ENCODE results near the gene CTNNA3. TPM values are rescaled to one million over a fixed set of nuclear protein-coding genes. Genes with fewer than 3 reads are reported as not detected.

CTNNA3 gene
- total and polyA plus RNA-seq, 7 donors = under 0.01 to 4.6 (median 2.4) TPM; not detected in 1

- TF ChIP-seq POLR2A (IDR thresholded peaks at IDR 0.05) = no peak
- TF ChIP-seq CTCF (IDR thresholded peaks at IDR 0.05) = no peak
- TF ChIP-seq POLR2AphosphoS5 (IDR thresholded peaks at IDR 0.05) = no peak
- no peak for TF ChIP-seq EP300 (IDR thresholded peaks at IDR 0.05)
- no peak for DNase-seq
- intact Hi-C loops (cut with DNase I) = no loop called here
- no peaks in the 10 kb centered on the region for H3K4me1 ChIP-seq
- no peak overlapping the region for H3K27ac ChIP-seq
- no peaks in the 10 kb centered on the region for H3K27me3 ChIP-seq
- no peak overlapping the region for H3K4me3 ChIP-seq
- H3K36me3 ChIP-seq = no peaks in the 10 kb centered on the region
- H3K9me3 ChIP-seq = no peaks in the 10 kb centered on the region
Observed at GRCh38 chr10:66483966-66484365, 1212.0 kb downstream of the CTNNA3 start.

DNA sequence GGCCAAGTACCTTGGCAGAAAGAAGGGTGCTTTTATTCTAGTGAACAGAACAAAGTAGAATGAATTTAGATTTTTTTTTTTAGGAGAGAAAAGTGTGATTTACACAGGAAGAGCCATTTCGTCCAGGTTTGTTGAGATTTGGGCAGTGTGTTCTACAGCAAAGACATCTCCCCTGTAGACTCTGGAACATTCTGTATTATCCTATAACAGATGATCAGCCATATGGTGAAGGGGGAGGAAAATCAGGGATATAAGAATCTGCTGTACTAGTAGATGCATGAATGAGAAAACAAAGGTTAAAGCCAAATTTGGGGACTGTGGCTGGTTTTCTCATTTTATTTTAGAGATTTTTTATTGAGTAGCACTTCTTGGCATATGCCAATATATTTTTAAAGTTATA is 1223.8 kb downstream of the CTNNA3 start:
- intact Hi-C loops (cut with DNase I) = no loop called here
- H3K27me3 ChIP-seq = no peaks in the 10 kb centered on the region
- H3K4me3 ChIP-seq = no peak overlapping the region
- H3K36me3 ChIP-seq = no peaks in the 10 kb centered on the region
- no peak overlapping the region for H3K27ac ChIP-seq
- no peaks in the 10 kb centered on the region for H3K4me1 ChIP-seq
- H3K9me3 ChIP-seq = no peaks in the 10 kb centered on the region
- WGBS, 2 donors = 64 to 78% methylated on average over 1 of the region's 1 CpG
- TF ChIP-seq POLR2AphosphoS5 (IDR thresholded peaks at IDR 0.05) = no peak
- no peak for DNase-seq

DNA sequence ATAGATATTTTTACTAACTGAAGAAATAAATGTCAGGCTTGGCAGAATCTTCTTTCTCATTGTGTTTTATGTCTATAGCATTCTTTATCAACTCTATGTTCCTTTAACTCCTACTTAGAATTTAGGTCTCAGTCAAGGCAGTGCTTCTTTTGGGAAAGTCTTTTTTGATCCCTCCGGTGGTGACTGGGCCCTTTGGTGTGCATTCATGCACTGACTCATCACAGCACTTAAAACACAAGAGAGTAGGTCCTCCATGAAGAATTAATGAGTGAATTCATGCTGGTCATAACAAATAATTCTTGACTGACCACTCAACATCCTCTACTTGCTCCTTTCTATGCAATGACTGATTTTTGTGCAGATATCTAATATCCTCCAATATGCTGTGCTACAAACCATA is 1229.0 kb downstream of the CTNNA3 start:
- Histone ChIP-seq H3K27ac (no peak overlapping the region), H3K27me3 (no peaks in the 10 kb centered on the region), H3K4me3 (no peak overlapping the region), H3K9me3 (no peaks in the 10 kb centered on the region), H3K4me1 (no peaks in the 10 kb centered on the region), H3K36me3 (no peaks in the 10 kb centered on the region)
- 75 to 78% methylated on average over 1 of the region's 1 CpG for WGBS, 2 donors
- DNase-seq = no peak
- TF ChIP-seq POLR2AphosphoS5 (IDR thresholded peaks at IDR 0.05) = no peak
- no peak for TF ChIP-seq CTCF (IDR thresholded peaks at IDR 0.05)
- TF ChIP-seq EP300 (IDR thresholded peaks at IDR 0.05) = no peak
- TF ChIP-seq POLR2A (IDR thresholded peaks at IDR 0.05) = no peak
- intact Hi-C loops (cut with DNase I) = no loop called here

- intact Hi-C loops (cut with DNase I) = no loop called here
- H3K27ac ChIP-seq = no peak overlapping the region
- H3K27me3 ChIP-seq = no peaks in the 10 kb centered on the region
- no peak overlapping the region for H3K4me3 ChIP-seq
- TF ChIP-seq EP300 (IDR thresholded peaks at IDR 0.05) = no peak
- TF ChIP-seq POLR2A (IDR thresholded peaks at IDR 0.05) = no peak
- TF ChIP-seq CTCF (IDR thresholded peaks at IDR 0.05) = no peak
- TF ChIP-seq POLR2AphosphoS5 (IDR thresholded peaks at IDR 0.05) = no peak
- no peaks in the 10 kb centered on the region for H3K36me3 ChIP-seq
- DNase-seq = no peak
- no peaks in the 10 kb centered on the region for H3K4me1 ChIP-seq
- H3K9me3 ChIP-seq = no peaks in the 10 kb centered on the region
Observed at GRCh38 chr10:66466622-66467021, 1229.4 kb downstream of the CTNNA3 start.

DNA sequence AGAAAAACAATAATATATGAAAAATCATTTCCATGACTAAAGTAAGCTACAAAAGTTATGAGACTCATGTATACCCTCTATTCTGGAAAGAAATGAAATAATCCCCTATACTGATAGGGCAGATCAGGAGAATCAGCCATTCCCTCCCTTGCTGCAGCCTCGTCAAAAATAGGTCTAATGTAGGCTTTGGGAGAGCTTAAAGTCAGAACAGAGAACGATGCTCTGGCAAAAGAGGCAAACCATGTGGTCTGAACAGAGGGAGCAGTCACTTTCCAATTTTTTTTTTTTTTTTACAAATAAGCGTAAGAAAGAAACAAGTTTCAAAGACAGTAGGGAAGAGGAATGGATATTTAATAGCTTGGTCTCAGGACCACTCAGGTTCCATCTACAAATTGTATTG is 1232.4 kb downstream of the CTNNA3 start:
- no peaks in the 10 kb centered on the region for H3K27me3 ChIP-seq
- 67 to 72% methylated on average over 3 of the region's 3 CpGs for WGBS, 2 donors
- no peak overlapping the region for H3K4me3 ChIP-seq
- H3K27ac ChIP-seq = no peak overlapping the region
- H3K36me3 ChIP-seq = no peaks in the 10 kb centered on the region
- no peak for TF ChIP-seq EP300 (IDR thresholded peaks at IDR 0.05)
- no peak for TF ChIP-seq POLR2AphosphoS5 (IDR thresholded peaks at IDR 0.05)
- no peak for TF ChIP-seq POLR2A (IDR thresholded peaks at IDR 0.05)
- no peak for TF ChIP-seq CTCF (IDR thresholded peaks at IDR 0.05)
- no peaks in the 10 kb centered on the region for H3K4me1 ChIP-seq
- intact Hi-C loops (cut with DNase I) = no loop called here
- H3K9me3 ChIP-seq = no peaks in the 10 kb centered on the region
- DNase-seq = no peak
